Thyroid gland (tissue), 4 donors: ENCODE measurements around the gene CPNE9.

Experiments used
- CTCF ChIP-seq, 6 experiments: fragments of 200-600 bp in 3 of 6; fragments of 450-650 bp in 3 of 6; sonication (generic) in 3 of 6; IDR thresholded peaks; one replicate each; pipeline ENCODE4 v1.5.1; 2016 to 2019; ENCODE audit warnings: antibody characterized with exemption in 6 of 6, mild to moderate bottlenecking in 2 of 6, inconsistent platforms in 1 of 6, moderate library complexity in 1 of 6
- POLR2A ChIP-seq, 2 donors: fragments of 450-650 bp; IDR thresholded peaks; one replicate each; pipeline ENCODE4 v1.6.1; 2017; ENCODE audit warnings: antibody characterized with exemption in 2 of 2, mild to moderate bottlenecking in 2 of 2, moderate library complexity in 1 of 2

GRCh38 chr3:9779075-9779593 lies 75.5 kb downstream of the CPNE9 start:
- no peak for TF ChIP-seq CTCF (IDR thresholded peaks at IDR 0.05)
- no peak for TF ChIP-seq POLR2A (IDR thresholded peaks at IDR 0.05)
